Endothelial cell of hepatic sinusoid (primary cell): ENCODE measurements around the gene PGBD5.

Experiments
- in situ Hi-C: cut with HindIII; loops from 2 replicates; pipeline ENCODE4 v1.10.0; 2017; ENCODE audit warnings: low sequenced_read_pairs

Gene PGBD5

DNA sequence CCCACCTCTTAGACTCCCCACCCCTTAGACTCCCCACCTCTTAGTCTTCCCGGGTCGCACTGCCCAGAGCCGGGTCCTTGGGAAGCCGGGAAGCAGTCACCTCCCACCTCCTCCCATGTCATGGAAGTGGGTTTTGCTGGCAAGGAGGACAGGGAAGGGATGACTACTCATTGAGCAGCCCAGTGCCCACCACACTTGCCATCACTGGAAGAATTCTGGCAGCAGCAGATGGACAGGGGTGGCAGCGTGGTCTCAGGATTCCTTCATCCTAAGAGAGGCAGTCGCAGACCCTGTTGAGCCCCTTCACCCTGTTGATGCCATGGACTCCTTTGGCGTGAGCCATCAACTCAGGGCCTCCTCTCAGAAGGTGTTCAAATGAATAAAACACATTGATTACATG, 140.8 kb downstream of the PGBD5 start:
- in situ Hi-C loops: no loop called here

DNA sequence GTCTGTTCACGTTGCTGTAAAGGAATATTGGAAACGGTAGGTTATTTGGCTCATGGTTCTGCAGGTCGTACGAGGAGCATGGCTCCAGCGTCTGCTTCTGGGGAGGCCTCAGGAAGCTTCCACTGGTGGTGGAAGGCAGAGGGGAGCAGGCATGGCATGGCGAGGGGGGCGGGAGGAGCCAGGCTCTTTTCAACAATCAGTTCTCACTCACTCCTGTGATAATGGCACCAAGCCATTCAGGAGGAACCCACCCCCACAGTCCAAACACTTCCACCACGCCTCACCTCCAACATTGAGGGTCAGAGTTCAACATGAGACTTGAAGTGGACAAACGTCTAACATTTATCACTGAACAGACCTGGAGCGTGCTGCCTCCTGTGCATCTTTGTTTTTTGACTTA, 141.2 kb downstream of the PGBD5 start:
- in situ Hi-C loops: no loop called here

DNA sequence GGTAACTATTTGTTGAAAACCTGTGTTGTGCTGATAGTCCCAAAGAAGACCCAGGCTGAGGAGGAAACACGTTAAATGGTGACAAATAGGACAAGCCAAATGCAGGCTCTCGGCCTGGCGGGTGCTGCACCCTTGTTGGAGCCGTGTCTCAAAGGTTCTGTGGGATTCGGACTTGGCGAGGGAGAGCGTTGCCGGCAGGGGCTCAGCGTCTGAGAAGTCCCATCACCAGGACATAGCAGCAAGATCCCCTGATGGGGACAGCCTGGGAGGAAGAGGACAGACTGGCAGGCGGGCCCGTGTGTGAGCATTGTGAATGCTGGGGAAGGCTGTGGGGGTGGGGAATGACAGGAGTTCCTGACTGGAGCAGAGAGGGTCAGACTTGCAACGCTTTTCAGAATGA, 142.5 kb downstream of the PGBD5 start:
- in situ Hi-C loops: no loop called here

DNA sequence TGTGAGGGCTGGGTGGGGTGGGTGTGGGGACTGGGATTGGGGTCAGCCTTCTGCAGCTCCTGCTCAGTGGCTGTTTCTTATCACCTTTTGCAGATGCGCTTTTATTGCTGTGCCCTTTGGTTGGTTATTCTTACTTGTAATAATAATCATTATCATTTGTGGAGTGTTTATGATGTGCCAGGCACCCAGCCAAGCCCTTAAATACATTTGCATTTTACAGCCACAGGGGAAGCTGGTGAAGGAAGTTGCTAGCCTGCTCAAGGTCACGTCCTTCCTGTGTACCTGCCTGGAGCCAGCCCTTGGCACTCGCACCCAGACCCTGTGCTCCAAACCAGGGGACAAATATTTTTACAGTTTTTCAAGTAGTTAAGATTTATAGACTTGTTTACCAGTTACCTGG, 144.0 kb downstream of the PGBD5 start:
- in situ Hi-C loops: no loop called here

DNA sequence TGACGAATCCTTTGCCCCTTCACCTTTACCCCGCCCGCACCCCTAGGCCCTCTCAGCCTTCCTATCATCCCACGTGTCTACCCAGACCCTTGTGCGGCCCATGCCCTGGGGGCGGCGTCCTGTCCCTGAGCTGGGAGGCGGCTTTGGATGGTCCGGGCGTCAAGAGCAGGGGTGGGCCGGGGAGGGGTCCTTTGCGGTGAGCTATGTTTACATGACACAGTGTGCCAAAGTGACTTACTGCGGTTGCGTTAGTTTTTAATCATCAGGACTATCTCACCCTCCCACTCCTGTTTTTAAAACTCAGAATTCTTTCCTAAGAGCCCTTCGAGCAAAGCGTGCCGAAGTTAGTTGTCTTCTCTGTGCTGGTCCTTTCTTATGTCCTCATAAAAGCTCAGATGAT, 144.6 kb downstream of the PGBD5 start:
- in situ Hi-C loops: no loop called here

DNA sequence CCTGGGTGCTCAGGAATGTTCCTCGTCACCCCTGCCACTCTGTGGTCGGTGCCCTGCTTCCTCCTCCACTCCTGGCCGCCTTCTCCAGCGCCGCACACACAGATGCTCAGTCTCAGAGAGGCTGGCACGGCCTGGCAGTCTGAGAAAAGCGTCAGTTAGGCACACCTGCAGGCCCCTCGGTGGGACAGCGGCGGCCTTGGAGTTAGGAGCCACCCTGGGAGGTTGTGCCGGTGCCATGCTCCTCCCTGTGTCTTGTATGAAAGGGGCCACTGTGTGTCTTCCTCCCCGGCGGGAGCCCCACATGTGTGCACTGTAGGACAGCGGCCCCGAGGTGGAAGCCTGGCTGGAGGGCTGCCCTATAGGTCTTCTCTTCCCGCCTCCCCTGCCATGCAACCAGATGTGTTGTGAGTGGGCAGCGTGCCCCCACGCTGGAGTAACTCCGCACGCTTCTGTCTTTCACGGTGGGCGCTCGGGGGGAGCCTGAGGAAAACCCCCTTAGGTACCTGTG, 145.2 kb downstream of the PGBD5 start:
- in situ Hi-C loops: no loop called here

DNA sequence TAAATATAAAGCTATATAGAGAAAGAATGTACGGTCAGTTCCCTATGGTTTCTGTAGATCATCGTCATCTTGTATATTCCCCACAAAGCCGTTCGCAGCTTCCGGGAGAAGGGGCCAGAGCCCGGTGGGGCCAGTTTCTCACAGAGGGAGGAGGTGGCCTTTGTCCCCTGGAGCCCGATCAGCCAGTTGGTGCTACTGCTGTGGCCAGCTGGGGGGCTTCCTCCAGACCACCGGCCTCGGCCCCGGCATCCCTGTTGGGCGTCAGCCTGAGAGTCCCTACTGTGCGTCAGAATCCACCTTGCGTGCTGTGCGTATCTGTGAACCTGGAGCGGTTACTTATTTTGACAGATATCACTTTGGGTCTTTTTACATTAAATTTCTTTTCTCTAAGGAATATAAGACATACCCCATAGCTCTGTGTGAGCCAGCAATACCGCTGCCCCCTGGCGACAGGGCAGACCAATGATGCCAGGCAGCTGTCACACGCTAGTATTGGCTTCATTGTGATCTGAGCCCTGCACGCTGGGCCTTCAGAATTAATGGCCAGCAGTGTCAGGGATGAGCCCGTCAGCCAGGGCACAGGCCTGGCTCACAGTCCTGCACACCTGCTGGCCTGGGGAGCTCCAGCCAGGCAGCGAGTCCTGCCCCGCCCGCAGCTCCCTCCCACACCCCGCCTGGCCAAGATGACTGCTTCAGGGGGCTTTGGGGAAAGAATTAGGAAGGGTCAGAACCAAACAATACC, 145.9 kb downstream of the PGBD5 start:
- in situ Hi-C loops: no loop called here

DNA sequence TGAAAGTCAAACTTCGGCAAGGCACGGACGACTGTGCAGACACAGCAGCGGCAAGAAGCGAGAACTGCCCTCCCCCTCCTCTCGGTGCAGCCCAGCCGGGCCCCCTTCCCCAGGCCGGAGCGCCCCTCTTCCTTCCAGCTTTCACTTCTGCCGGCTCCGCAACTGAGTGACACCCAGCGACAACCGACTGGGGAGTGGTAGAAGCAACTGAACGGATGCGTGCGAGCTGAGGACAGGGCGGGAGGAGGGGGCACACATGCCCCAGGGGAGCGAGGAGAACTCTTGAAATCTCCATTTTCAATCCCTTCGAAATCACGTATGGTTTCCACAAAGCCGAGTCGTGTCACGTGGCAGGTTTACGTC, 146.6 kb downstream of the PGBD5 start:
- in situ Hi-C loops: no loop called here

DNA sequence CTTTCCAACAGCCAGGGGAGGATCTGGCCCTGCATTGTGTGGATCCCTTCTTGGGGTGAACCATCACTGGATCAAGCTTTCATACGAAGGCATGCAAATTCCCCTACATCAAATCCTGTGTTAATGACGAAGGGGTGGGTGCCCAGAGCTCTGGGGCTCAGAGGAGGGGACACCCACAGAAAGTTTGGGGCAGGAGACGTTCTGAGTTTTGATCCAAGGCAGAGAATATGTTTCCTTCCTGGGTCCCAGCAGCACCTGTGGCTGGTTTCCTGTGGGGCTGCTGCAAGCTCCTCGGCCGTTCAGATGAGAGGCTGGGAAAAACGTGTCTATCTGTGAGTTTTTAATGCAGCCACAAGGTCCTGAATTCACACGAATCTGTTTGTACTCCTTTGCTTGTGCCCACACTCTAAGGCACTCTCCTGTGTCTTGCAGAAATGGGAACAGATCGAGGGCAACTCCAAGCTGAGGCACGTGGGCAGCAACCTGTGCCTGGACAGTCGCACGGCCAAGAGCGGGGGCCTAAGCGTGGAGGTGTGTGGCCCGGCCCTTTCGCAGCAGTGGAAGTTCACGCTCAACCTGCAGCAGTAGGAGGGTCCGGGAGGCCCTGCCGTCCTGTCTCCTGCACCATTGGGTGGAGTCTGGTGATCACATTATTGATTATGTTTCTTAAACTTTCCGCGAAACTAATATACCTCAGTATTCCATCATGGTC, 147.1 kb downstream of the PGBD5 start:
- in situ Hi-C loops: no loop called here

DNA sequence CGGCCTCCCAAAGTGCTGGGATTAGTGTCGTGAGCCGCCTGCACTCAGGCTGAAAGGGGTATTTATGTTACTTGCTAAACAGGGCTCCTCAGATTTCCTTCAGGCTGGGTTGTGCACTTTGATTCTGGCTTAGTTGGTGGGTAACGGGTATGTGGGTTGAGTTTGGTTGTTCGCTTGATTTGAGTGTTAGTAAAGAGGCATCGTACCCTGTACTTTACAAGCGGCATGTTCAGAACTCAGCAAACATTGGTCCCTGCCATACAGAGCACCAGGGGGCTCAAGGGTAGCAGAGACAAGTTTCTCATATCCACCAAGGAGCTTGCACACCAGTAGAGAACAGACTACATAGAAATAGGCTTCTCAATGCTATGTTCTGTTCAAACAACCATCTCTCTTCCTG, 147.8 kb downstream of the PGBD5 start:
- in situ Hi-C loops: no loop called here

DNA sequence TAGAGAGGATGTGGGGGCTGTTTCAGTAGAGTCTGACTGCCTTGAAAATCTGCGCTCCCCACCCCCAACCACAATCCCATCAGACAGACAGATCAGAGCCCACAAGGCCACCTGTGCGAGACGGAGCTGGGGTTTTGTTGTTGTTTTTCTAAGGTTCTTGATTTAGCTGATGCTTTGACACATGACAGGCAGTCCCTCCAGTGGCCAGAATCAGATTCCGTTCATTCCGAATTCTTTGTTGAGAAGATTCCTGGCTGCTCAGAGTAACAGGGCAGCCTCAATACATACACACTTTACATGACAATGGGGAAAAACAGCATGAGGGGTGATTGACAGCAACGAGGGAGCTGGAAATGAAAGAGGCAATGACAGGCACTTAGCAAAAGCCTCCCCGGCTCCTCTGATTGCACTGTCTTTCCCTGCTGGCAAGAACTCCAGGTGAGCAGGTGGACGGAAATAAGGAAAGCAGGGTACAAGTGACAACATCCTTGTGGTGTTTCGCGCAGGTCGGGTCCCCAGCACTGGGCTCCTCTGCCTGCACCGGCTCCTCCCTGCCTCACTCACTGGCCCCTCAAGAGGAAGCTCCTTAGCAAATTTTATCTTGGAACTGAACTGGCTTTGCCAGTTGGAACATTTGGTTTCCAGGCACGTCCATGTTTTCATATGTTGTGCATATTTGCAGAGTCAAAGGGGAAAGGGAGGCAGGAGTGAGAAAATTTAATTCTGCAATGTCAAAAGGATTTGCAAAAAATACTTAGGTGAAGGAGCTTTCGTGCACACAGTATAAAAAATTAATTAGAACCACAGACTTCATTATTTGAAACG, 148.7 kb downstream of the PGBD5 start:
- in situ Hi-C loops: no loop called here

DNA sequence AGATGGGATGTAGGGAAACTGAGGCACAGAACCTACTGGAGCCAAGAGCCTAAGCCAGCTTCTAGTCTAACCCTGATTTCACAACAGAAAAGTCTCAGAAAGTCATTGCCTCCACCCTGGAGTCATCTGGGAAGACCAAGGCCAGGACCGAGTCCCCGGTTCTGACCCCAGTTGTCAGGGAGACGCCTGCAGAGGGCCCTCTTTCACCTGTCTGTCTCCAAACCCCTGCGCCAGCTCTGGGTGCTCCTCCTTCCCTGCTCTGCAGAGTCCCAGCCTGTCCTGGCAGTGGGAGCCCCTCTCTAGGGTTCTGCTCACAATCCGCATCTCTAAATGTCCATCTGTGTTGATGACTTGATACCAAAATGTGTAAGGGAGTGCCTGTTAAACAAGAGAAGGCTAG, 149.7 kb downstream of the PGBD5 start:
- in situ Hi-C loops: no loop called here

DNA sequence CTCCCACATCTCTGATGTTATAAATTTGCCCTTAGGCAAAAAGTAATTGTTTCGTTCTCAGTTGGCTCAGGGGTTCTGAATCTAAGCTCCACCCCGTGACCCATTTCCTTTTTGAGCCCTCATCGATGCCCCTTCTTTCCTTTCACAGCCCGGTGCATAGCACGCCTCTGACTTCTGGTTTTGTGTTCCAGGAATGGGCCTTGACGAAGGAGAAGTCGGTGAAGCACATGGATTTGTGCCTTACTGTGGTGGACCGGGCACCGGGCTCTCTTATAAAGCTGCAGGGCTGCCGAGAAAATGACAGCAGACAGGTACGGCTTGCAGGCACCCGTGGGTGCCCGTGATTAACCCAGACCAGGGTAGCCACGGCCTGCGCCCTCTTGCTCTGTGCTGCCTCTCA, 151.9 kb downstream of the PGBD5 start:
- in situ Hi-C loops: no loop called here

DNA sequence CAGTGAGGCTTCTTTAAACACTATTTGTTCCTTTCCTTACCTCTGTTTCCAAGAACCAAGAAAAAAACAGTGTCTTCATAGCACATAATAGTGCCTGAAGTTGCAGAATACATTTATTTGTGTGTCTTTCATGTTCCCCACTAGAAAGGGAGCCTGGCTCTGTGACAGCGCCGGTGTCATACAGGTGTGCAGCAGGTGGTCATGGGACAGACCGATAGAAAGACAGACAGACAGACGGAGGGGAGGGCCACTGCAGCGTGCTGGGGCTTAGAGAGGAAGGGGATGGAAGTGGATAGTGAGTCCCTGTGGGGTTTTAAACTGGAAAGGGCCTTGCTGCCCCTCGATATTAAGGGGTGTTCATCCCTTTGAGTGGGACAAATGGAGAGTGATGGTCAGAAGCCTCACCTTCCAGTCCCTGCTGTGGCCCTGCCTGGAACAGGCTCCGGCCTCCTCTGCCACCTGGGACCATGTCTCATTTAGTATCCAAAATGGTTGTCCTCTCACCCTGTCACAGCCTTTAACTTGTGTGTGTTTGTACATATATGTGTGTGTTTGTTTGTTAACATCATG, 152.9 kb downstream of the PGBD5 start:
- in situ Hi-C loops: no loop called here

DNA sequence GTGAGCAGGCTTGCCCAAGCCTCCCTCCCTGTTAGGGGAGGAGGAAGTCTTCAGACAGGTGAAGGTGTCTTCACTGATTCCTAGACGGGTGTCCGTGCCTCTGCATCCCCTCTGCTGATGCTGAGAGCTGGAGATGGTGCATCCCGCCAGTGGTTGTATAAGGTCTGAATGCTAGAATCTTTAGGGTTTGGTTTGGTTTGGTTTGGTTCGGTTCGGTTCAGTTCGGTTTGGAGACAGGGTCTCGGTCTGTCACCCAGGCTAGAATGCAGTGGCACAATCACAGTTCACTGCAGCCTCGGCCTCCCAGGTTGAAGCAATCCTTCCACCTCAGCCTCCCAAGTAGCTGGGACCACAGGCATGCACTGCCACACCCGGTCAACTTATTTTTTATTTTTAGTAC, 153.6 kb downstream of the PGBD5 start:
- in situ Hi-C loops: no loop called here

DNA sequence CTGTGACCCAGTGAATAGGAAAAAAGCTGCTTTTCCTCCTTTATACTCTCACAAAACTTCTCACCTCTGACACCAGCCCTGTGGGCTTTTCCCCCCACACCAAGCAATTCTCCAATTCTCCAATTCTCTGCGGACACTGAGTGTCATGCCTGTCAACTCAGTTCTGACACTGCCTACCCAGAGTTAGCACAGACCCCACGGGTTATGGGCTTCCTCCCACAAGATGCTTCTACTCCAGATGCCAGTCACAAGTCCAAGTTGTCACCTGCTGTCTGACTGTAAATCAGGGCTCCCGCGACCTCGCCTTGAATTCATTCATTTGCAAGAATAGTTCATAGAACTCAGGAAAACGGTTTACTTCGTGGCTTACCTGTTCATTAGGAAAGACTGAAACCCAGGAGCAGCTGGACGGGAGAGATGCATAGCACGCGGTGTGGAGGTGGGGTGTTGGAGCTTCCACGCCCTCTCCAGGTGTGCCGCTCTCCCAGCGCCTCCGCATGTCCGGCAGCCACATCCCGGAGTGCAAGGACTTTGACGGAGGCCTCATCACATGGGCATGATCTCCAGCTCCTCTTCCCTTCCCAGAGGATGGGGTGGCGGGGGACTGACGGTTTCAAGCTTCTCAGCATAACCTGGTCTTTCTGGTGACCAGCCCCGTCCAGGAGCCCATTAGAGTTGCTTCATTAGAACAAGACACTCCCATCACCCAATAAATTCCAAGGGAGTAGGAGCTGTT, 154.7 kb downstream of the PGBD5 start:
- in situ Hi-C loops: no loop called here

DNA sequence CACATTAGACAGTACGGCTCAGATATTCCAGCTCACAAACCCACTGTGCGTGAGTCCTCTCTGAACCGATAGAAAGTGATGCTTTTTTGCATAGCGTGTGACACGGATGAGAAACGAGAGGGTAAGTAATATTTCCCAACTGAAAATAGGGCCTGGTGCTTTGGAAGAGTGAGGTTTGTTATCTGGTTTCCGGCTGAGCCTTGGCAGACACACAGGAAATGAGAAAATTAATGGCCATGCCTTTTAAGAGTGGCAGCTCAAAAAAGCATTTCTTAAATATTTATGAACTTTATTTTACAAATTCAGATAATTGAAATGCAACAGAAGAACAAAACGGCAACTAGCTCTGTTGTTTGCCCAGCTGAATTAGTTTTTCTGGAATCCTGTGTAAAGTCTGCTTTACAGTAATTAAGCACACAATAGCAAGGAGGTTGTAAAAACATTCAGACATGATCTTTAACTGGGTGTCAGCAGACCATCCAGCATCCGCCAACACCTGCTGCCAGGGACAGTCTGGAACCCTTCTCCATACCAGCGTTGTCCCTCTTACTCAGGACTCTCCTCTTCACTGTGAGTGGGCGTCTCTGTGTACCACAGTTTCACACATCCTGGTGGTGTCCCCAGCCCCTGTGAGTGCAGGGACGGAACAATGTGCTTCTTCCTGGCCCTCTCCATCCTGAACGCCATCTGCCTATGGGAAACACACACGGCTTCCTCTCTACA, 155.4 kb downstream of the PGBD5 start:
- in situ Hi-C loops: no loop called here

DNA sequence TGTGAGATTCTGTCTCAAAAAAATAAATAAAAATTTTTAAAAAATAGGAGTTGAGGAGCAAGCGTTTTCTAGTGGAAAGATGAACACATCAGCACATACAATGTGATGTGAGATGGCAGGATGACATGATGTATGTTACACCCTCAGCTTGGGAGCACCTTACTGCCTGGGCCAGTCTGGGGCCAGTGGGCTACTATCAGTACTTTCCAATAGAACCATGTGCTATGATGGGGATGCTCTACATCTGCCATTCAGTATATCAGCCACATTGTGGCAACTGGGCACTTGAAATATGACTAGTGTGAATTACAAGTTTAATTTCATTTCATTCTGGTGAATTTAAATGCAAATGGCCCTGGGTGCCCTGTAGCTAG, 156.0 kb downstream of the PGBD5 start:
- in situ Hi-C loops: no loop called here

DNA sequence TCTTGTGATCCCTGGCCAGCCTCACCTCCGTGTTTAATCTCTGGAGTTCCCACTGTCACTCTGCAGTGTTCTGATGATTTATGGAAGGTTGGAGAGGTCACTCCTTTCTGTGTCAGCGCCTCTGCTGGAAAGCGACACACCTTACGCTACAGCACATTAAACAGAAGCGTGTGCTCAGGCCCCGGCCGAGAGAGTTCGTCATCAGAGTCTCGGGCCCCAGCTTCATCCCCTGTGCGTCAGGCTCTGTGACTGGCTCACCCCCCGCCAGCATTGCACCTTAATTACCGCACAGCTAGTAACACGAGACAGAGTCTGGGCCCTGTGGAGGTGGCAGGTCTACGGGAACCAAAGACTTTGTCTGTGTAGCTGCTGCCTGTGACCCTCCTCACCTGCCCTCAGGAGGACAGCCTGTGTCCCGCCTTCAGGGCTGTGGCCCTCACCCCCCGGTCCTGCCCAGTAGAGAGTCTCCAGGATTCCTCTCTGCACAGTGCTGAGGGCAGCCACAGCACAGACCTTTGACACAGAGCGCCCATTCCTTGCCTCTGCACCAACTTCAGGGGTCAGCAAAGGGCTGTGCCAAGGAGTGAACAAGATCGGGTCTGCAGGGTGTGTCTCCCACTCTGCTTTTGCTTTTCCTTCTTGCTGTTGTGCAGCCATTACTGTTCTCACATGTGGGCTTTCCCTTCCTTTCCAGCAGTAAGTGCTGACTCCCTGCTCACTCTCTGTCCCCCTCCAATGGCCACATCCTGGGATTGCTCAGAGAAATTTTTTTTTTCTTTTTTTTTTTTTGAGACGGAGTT, 157.6 kb downstream of the PGBD5 start:
- in situ Hi-C loops: no loop called here
